Subcutaneous abdominal adipose tissue (tissue), 5 donors: ENCODE data around the gene C5orf15.
A peak's percentile ranks its signal among the peaks of the same experiment; 100 is the strongest.
"Not testable (repeated sequence)": the region's sequence is repeated elsewhere in the genome, so short reads cannot be mapped to it uniquely, and the experiment has no call there.

Experiments used
- H3K27ac ChIP-seq: one replicate; pipeline ENCODE4 v1.7.0; 2013; ENCODE audit warnings: low read depth, mild to moderate bottlenecking, inconsistent platforms, low read length, moderate library complexity
- H3K27me3 ChIP-seq, 5 donors: one replicate each; pipeline ENCODE4 v1.7.0; 2013; ENCODE audit warnings: low read length in 5 of 5, inconsistent platforms in 1 of 5; ENCODE audit not compliant: control insufficient read depth in 5 of 5, insufficient read depth in 4 of 5
- H3K36me3 ChIP-seq, 5 donors: one replicate each; pipeline ENCODE4 v1.7.0; 2013; ENCODE audit warnings: low read length in 5 of 5; ENCODE audit not compliant: control insufficient read depth in 5 of 5, insufficient read depth in 5 of 5
- H3K4me1 ChIP-seq, 5 donors: one replicate each; pipeline ENCODE4 v1.7.0; 2013; ENCODE audit warnings: low read length in 5 of 5, mild to moderate bottlenecking in 3 of 5, moderate library complexity in 1 of 5; ENCODE audit not compliant: control insufficient read depth in 5 of 5, insufficient read depth in 5 of 5
- H3K4me3 ChIP-seq, 5 donors: one replicate each; pipeline ENCODE4 v1.7.0; 2013; ENCODE audit warnings: low read length in 5 of 5, low read depth in 1 of 5
- H3K9ac ChIP-seq, 5 donors: one replicate each; pipeline ENCODE4 v1.7.0; 2013; ENCODE audit warnings: low read length in 5 of 5, mild to moderate bottlenecking in 4 of 5, moderate library complexity in 3 of 5
- H3K9me3 ChIP-seq, 5 donors: one replicate each; pipeline ENCODE4 v1.7.0; 2013; ENCODE audit warnings: low read length in 5 of 5; ENCODE audit not compliant: control insufficient read depth in 5 of 5
- donor health status: healthy.
- donor health status: healthy.
- donor health status: healthy.
- donor health status: healthy.
- donor health status: healthy.

Gene C5orf15

GRCh38 chr5:133966090-133966489 is 2.3 kb downstream of the C5orf15 start:
- Histone ChIP-seq H3K36me3 (peaks cover 0 to under 1% (median 0%) of the 10 kb centered on the region in 5 donors), H3K4me1 (peaks cover 0 to 64% (median 41%) of the 10 kb centered on the region in 5 donors), H3K9me3 (peaks cover 0 to 3% (median 0%) of the 10 kb centered on the region in 5 donors), H3K9ac (no peak overlapping the region), H3K27ac (peak overlapping the region; percentile 98), H3K4me3 (no peak overlapping the region), H3K27me3 (no peaks in the 10 kb centered on the region)

DNA sequence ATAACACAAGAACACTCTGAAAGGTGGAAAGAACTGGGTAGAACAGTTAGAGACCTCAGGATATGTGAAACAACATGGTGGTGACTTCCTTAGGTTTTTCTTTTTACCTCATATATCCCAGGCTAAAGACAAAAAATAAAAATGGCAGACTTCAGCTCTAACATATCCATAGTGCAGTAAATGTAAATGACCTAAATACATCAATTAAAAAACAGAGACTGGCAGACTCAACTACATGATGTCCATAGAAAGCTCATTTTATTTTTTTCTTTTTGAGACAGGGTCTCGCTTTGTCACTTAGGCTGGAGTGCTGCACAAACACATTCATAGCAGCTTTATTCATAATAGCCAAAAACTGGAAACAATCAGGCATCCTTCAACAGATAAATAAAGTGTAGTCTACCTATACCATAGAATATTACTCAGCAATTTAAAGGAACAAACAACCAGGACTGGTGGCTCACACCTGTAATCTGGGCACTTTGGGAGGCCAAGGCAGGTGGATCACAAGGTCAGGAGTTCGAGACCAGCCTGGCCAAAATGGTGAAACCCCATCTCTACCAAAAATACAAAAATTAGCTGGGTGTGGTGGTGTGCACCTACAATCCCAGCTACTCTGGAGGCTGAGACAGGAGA is 4.8 kb downstream of the C5orf15 start:
- Histone ChIP-seq H3K27ac (peak overlapping the region; percentile 82), H3K27me3 (no peaks in the 10 kb centered on the region), H3K4me3 (no peak overlapping the region), H3K36me3 (peaks cover 0 to 9% (median 4%) of the 10 kb centered on the region in 5 donors), H3K9ac (peak overlapping the region in 1 of 5 donors; percentile 0), H3K4me1 (peaks cover 0 to 58% (median 35%) of the 10 kb centered on the region in 5 donors), H3K9me3 (peaks cover 0 to 3% (median 0%) of the 10 kb centered on the region in 5 donors)

- Histone ChIP-seq H3K27ac (peak overlapping the region; percentile 82), H3K27me3 (no peaks in the 10 kb centered on the region), H3K9me3 (peaks cover 0 to 3% (median 0%) of the 10 kb centered on the region in 5 donors), H3K4me3 (no peak overlapping the region), H3K9ac (peak overlapping the region in 2 of 5 donors; percentile 0 to 26), H3K4me1 (peaks cover 0 to 56% (median 32%) of the 10 kb centered on the region in 5 donors), H3K36me3 (peaks cover 0 to 13% (median 8%) of the 10 kb centered on the region in 5 donors)
Observed at GRCh38 chr5:133962801-133963476, 5.5 kb downstream of the C5orf15 start.

DNA sequence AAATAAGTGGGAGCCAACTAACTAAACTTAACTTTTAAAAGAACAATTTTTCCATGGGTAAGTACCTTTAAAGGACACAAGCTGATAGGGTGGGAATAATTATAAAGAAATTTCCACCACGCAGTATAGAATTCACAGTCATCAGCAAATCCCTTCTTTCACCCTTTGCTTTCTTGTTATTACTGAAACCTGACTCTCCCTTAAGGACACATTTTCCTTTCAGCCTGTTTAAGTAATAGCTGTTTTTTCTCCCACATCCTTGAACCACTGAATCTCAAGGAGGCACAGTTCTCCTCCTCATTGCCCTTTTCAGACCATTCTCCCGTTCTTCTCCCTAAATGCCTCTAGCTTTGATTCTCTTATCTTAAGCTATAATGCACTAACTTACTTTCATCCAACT is 6.3 kb downstream of the C5orf15 start:
- H3K27ac ChIP-seq, result peak overlapping the region; percentile 82
- peaks cover 0 to 3% (median 0%) of the 10 kb centered on the region in 5 donors for H3K9me3 ChIP-seq
- peak overlapping the region in 1 of 5 donors; percentile 26 for H3K9ac ChIP-seq
- peaks cover 4 to 22% (median 16%) of the 10 kb centered on the region in 5 donors for H3K36me3 ChIP-seq
- no peak overlapping the region for H3K4me3 ChIP-seq
- H3K4me1 ChIP-seq, result peaks cover 0 to 48% (median 24%) of the 10 kb centered on the region in 5 donors
- no peaks in the 10 kb centered on the region for H3K27me3 ChIP-seq

DNA sequence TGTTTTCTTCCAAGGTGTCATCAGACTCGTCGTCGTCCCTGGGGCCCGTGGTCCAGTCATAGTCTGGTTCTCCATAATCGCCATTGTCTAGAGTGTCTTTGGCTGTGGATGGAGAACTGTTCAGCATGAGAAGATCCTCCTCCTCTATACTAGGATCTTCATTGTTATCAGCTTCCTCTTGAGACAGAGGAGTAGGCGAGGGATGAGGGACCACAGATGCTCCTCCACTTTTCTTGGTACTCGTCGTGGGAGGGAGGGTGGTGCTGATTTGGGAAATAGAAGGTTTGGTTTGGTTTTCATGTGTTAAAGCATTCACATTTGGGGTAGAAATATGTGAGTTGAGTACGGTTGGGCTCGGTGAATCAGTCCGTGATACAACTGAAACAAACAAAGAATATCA is 8.8 kb downstream of the C5orf15 start:
- peaks cover 0 to 24% (median 14%) of the 10 kb centered on the region in 5 donors for H3K4me1 ChIP-seq
- peak overlapping the region; percentile 1 for H3K27ac ChIP-seq
- peaks cover 0 to 3% (median 0%) of the 10 kb centered on the region in 5 donors for H3K9me3 ChIP-seq
- no peak overlapping the region for H3K4me3 ChIP-seq
- peaks cover 10 to 40% (median 28%) of the 10 kb centered on the region in 5 donors for H3K36me3 ChIP-seq
- H3K27me3 ChIP-seq, result no peaks in the 10 kb centered on the region
- H3K9ac ChIP-seq, result no peak overlapping the region

DNA sequence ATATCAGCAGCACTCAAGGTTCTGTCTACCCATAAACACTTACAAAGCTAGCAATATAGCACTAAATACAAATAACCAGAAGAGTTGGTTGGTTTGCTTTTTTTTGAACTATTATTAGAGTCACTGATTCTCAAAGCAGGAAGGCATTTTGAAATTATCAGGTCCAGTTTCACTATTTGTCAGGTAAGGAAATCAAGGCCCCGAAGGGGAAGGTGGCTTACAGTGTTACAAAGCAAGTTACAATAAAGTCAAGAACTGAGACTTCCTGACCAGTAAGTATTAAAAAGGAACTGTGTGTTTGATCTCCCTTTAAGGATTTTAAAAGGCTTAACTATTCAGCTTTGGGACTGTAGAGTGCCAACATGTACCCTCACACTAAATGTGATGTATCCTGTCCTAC is 10.8 kb downstream of the C5orf15 start:
- Histone ChIP-seq H3K9me3 (no peaks in the 10 kb centered on the region), H3K4me3 (no peak overlapping the region), H3K4me1 (peaks cover 2 to 23% (median 18%) of the 10 kb centered on the region in 5 donors), H3K27ac (peak overlapping the region; percentile 29), H3K9ac (no peak overlapping the region), H3K27me3 (no peaks in the 10 kb centered on the region), H3K36me3 (peaks cover 10 to 43% (median 28%) of the 10 kb centered on the region in 5 donors)

GRCh38 chr5:133957080-133957479 is 11.3 kb downstream of the C5orf15 start:
- Histone ChIP-seq H3K27me3 (no peaks in the 10 kb centered on the region), H3K4me3 (no peak overlapping the region), H3K4me1 (peaks cover 2 to 22% (median 14%) of the 10 kb centered on the region in 5 donors), H3K9ac (no peak overlapping the region), H3K27ac (peak overlapping the region; percentile 26), H3K36me3 (peaks cover 10 to 43% (median 28%) of the 10 kb centered on the region in 5 donors), H3K9me3 (no peaks in the 10 kb centered on the region)

GRCh38 chr5:133956196-133956595 is 12.2 kb downstream of the C5orf15 start:
- H3K27ac ChIP-seq, H3K9ac ChIP-seq, H3K4me3 ChIP-seq, H3K9me3 ChIP-seq, H3K27me3 ChIP-seq: not testable (repeated sequence)
- Histone ChIP-seq H3K36me3 (peaks cover 10 to 43% (median 28%) of the 10 kb centered on the region in 5 donors), H3K4me1 (peaks cover 2 to 21% (median 15%) of the 10 kb centered on the region in 5 donors)

GRCh38 chr5:133953568-133954145 is 14.8 kb downstream of the C5orf15 start:
- Histone ChIP-seq H3K36me3 (peaks cover 10 to 34% (median 20%) of the 10 kb centered on the region in 5 donors), H3K27me3 (no peaks in the 10 kb centered on the region), H3K9me3 (no peaks in the 10 kb centered on the region), H3K4me3 (peak overlapping the region in 1 of 5 donors; percentile 5), H3K27ac (peak overlapping the region; percentile 60), H3K9ac (no peak overlapping the region), H3K4me1 (peaks cover 2 to 17% (median 15%) of the 10 kb centered on the region in 5 donors)
